HS-5 (cell line): ENCODE data around the gene DCDC1.
A peak's percentile ranks its signal among the peaks of the same experiment; 100 is the strongest.
"Not testable (repeated sequence)": the region's sequence is repeated elsewhere in the genome, so short reads cannot be mapped to it uniquely, and the experiment has no call there.

Source experiments
- DNase-seq: peaks from one replicate; pipeline ENCODE4 v3.0.0-alpha.2; 2012; ENCODE audit warnings: low read depth

The DCDC1 gene

DNA sequence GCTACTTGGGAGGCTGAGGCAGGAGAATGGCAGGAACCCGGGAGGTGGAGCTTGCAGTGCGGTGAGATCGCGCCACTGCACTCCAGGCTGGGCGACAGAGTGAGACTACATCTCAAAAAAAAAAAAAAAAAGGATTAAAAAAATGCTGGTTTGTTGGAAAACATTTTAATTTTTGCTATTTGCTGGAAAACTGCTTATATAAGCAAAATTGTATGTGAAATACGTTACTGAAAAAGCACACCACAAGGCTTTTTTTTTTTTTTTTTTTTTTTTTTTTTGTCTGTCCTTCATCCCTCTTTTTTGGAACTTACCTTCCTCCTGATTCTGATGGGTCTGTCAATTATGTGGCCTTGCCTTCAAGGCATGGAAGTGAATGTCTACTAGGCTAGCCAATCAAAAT lies 40.8 kb downstream of the DCDC1 start:
- DNase-seq = no peak

DNA sequence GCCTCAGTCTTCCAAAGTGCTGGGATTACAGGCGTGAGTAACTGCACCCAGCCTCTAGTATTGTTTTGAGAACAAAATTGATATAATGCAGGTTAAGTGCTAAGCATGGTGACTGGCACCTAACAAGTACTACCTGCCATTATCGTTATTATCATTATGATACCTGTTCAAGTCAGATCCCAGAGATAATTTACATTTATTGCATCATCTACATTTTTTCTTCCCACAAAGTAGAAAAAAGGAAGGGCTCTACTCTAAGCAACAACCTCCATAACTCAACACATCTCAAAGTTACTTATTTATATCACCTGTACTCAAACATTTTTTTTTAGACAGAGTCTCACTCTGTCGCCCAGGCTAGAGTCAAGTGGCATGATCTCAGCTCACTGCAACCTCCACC lies 42.1 kb downstream of the DCDC1 start:
- DNase-seq = no peak

DNA sequence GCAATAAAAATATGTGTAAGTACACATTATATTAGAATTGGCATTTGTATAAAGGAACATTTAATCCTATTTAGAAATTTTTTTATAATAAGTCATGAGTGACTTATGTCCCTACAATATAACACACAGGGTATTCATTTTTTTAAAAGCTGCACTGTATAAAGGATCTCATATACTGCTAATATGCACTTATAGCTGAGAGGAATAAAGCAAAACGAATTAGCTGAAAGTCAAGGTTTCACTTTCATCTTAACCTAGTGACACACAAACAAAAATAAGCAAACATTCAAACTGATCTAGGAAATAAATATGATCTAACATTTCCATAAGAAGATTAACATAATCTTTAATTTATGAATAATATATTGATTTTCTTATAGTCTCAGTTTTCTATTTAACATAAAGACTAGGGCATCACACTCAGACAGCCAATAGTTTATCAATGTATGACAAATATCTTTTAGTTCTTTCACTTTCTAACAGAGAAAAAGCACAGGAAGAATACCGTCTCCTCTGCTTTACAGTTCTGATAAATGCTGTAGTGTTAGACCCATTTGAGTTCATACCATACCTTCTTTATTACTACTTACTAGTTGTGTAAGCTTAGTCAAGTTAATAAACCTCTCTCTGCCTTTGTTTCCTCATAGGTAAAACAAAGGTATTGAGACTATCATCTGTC lies 42.9 kb downstream of the DCDC1 start:
- no peak for DNase-seq

DNA sequence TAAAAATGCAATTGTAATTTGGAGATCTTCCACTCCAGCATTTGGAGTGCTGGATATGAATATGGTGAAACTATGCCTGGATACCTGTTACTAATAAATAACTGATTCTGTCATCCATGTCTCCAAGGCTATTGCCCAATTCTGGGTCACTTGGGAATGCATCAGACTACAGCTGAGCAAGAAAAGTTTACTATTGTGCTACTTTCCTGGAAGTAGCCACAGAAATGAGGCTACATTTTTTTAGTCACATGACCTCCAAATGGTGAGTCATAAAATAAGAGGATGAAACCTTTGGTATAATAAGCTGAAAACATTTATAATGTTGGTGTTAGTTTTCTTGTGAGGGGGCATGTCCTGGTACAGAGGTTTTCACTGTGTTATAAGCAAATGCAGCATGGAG lies 44.4 kb downstream of the DCDC1 start:
- DNase-seq = peak; percentile 82

DNA sequence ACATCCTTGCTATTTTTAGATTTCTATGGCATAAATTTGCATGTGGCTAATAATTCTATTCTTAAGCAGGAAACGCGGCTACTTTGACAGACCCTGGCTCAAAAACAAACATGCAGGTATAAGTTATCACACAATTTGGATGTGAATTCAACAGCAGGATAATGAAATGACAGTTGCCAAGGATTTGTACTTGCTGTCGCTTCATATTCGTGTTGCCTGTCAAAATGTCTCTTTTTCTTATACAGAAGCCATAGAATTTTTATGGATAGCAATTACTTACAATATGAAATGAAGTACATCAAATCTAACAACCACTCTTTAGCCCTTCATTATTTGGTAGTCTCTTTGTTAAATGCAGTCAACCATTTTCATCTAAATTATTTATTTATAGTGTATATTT lies 46.4 kb downstream of the DCDC1 start:
- DNase-seq = no peak

DNA sequence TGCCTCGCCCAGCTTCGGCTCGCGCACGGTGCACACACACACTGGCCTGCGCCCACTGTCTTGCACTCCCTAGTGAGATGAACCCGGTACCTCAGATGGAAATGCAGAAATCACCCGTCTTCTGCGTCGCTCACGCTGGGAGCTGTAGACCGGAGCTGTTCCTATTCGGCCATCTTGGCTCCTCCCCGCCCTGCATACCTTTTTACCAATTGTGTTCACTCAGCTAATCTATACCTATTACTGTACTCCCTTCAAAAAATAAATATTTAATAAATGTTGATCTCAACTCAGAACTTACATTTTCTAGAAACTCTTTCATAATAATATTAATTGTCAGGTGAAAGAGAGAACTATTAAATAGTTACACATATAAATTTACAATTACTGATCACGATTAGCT lies 48.0 kb downstream of the DCDC1 start:
- DNase-seq = not testable (repeated sequence)

DNA sequence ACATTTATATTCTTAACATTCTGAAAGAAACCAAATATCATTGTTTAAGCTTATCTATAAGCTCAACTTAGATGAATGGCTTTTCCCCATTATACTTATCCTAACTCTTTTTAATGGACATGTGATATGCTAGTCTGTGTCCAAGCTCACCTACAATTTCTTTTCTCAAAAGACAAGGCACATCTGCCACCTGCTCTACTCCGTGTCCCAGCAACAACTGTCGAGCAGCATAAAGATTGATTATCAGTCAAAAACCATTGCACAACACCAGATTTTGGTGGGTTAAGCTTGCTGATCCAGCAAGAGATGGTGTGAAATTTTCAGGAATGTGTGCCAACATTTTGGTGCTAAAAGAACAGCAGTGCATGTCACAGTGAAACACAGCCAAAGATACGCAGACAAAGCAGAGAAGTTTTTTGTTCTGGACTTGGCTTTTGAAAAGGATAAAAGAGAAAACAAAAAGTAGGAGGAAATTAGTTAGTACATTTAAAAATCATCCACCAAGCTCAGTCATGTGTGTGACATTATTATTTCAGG lies 65.8 kb downstream of the DCDC1 start:
- no peak for DNase-seq

DNA sequence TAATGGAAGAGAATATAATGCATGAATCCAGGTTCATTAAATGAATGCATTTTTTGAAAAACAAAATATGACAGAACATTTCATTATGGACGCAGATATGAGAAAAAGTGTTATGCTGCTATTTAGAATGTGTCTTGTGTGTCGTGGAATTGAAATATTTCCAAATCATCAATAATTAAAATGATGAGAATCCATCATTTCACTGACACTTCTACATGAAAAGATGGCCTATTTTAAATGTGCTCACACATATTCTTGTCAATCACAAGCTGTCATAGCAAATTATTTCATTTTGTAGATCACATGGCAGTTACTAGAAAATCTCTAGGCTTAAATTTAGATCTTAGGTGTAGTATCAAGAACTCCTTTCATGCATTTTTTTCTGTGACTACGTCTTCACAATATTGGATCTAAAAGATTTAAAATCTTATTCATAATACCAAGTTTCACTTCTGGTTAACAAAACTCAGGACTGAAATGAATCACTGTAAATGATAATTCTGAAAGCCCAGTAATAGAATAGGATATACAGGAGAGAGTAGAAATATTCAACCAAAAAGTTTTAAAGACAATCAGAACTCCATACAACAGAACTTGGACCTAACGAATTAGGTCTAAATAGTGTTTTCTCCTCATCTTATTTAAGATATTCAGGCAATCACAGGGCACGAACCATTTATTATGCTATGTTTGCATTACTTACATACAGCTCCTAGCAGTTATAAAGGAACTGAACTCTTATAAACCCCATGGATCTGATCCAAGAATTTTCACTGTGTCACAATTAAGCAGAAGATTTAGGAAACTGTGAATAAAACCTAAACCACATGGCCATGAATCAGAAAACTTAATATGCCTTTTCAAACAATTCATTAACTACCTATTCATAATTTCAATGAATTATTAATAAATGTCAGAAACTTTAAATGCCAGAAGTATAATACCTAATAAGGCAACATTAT lies 67.7 kb downstream of the DCDC1 start:
- no peak for DNase-seq

DNA sequence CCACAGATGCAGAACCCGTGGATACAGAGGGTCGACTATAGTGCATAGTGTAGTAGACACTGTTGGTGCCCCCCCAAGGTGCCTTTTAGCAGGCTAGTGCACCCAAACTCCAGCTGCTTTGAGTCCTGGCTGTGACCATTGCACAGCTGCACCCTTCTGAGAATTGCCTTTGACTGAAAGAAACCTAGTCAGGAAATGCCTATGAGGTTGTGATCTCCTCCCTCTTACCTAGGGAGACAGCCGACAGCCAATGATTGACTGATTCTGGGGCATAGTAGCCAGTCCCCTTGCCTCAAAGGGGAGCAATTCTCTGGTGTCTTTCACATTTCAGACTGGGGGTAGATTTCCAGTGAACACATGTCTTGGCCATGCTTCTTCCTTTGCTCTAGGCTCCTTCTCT lies 74.2 kb downstream of the DCDC1 start:
- DNase-seq = no peak

DNA sequence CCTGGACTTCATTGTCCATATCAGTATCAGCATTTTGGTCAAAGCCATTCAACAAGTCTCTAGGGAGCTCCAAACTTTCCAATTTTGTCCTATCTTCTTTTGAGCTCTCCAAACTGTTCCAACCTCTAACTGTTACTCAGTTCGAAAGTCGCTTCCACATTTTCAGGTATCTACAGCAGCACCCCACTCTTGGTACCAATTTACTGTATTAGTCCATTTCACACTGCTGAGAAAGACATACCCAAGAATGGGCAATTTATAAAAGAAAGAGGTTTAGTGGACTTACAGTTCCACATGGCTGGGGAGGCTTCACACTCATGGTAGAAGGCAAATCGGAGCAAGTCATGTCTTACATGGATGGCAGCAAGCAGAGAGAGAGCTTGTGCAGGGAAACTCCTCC lies 96.0 kb downstream of the DCDC1 start:
- DNase-seq = not testable (repeated sequence)

DNA sequence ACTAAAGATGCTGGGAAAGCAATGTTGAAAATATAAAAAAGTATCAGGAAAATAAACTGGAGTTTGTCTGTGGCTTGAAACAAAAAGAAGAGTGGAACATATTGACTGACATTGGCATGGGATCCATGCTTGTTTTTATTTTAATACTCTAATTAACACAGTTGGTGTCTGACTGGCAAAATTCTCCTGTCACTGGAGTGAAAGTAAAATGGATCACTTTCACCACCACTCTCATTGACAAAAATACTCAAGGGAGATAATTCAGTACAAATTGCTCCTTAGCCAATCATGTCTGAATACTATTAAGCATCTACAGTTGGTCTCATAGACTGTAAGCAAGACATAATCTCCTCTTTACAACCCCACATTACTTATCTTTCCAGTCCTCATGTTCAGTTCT lies 101.8 kb downstream of the DCDC1 start:
- DNase-seq = no peak

DNA sequence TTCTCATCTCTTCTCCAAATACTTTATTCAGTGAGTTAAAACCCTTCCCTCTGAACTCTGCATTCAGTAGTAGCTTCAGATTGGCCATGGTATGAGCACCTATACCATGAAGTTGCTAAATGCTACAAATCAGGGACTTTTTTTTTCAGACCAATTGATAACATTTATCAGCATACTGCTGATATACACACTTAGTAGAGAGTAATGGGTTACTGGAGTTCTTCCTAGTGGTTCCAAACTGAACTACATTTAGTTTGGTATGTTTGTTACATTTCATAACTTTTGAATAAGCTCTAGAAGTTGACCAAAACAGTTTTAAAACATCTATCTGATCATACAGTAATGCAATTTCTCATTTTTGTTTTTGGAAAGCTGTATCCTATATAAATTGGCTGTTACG lies 104.7 kb downstream of the DCDC1 start:
- DNase-seq = no peak

DNA sequence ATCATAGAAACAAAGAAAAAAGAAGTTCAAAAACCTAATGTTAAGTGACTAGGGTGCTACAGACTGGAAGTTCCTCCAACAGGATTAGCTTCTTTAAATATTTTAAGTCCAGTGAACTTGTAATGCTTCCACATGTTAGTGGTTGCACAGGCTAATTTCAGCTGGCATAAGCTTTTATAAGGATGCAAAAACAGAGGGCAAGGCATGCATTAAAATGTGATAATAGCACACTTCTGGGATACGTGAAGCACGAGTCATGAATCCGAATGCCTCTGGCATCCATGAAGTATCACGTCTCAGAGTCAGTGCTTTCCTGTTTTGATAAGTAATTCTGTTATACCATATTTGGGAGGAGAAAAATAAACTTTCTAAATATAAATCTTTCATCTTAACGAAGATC lies 106.8 kb downstream of the DCDC1 start:
- peak; percentile 41 for DNase-seq

DNA sequence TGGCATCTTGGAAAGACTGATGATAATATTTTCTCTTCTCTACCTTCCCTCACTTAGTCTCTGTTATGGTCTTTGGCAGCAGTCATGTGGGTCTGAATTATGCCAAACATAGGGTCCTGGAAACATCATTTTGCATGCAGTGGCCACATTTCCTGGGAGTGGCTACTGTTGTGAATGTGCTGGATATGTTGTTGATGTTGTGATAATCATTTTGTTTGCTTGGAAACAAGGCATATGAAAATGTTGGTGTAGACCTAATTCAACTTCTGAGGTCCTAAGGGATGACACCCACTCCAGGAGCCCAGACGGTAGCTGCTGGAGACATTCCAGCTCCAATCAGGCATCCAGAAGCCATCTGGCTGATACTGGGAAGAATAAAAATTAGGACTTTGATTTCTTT lies 109.7 kb downstream of the DCDC1 start:
- DNase-seq = no peak

DNA sequence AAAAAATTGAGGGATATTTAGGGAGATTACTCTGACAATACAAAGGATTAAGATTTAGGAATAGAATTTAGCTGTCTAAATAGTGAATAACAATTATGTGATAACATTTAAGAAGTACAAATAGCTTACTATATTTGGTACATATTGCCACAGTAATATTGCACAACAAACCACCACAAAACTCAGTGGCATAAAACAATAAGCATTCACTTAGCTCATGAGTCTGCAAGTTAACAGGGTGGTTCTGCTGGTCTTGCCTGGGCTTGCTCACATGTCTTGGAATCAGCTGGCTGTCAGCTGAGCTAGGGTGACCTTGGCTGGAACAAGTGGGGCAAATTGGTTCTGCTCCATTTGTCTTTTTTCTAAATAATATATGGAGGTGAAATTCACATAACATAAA lies 115.1 kb downstream of the DCDC1 start:
- DNase-seq = no peak

DNA sequence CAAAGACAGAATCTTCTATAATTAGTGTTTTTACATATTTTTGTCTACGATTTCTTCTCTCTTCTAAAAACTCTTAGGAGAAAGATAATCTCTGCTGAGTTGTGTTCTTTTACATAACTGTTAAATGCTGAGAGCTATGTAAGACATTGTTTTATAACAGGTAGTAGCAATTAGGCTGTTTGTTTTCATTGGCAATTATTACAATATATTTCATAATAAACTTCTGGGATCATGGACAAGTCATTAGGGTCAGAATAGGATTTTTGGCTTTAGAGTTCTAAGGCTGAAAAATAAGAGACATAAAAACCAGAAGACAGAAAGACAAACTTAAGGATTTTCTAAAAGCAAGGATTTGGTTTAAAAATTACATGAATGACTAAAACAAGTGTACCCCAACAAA lies 120.8 kb downstream of the DCDC1 start:
- DNase-seq = no peak

DNA sequence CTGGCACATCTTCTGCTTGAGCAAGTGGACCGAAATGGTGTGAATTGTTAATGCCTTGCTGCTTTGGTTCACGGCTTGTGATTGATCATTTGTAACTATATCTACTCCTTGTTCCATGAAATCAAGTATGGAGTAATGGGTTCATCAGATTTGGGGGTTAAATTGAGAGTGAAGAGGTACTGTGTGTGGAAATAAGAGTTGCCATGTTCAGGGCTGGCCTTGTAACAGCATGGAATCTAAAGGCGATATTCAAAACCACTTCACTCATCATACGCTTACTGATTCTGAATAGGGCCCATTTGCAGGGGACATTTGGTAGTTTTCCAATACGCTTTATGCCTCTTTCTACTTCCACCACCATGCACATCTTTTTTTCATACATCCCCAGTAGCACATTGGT lies 122.2 kb downstream of the DCDC1 start:
- DNase-seq = no peak

DNA sequence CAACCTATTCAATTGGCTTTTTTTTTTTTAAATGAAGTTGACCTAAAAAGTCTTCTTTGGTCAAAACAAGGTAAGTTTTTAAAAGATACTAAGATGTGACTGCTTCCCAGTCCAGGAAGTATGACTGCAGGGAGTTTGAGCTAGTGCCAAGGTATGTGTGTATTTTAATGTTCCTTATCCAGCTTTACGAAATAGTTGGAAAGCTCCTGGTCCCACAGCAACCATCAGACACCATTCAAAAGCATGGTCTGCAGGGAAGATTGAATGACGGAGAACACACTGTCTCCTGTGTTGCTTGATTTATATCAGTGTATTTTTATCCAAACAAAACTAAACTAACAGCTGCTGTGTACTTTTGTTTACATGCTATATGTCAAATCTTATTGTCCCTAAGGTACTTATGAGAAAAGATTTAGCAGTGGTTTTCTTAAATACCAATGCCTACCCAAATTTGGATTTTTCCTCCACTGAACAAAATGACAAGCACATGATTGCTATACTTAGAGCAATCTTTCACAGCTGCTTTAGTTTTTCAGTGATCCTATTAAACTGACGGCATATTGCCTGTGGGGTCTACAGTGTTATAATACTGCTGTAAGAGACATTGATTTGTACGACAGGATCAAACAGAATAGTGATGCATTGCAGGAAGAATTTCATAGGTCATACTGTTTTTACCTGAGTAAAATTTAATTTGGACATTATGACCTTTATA lies 122.9 kb downstream of the DCDC1 start:
- DNase-seq = no peak

DNA sequence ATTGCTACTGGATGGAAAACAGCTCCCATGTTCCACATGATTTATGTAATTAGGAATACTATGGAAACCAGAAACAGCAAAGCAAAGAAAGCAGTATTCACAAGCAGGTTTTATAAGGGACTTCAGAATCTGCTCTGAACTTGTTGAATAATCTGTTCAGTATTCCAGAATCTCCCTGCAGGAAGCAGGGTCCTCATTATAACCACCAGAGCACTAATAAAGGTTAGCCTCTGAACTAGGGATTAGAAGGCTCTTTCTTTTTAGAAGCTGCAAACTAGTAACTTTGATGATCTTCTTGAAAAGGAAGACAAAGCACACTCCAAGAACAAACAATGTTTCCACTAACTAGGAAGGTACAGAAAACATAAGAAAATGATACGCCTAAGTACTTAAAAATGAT lies 125.8 kb downstream of the DCDC1 start:
- no peak for DNase-seq

DNA sequence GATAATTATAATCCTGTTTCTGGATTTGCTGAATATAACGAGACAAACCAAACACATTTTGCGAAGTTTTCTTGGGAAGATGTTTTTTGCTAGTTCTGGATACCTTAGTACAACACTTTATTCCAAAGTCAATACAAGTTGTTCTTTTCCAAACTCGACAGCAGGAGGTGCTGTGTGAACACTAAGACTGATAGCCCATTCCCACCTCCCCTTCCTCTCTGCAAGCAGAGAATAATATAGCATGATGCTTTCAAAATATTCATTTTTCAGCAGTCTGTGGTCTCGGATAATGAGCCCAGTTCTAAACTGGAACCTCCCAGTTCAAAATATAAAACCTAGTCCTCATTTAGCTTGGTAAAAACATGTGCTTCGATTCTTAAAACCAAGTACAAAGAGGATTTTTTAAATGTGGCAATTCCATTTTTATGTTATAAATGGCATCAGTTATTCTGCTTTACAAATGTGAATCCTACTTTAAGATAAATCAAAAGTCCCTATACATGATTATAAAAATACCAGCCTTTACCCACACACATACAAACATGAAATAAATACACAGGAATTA lies 129.1 kb downstream of the DCDC1 start:
- no peak for DNase-seq

DNA sequence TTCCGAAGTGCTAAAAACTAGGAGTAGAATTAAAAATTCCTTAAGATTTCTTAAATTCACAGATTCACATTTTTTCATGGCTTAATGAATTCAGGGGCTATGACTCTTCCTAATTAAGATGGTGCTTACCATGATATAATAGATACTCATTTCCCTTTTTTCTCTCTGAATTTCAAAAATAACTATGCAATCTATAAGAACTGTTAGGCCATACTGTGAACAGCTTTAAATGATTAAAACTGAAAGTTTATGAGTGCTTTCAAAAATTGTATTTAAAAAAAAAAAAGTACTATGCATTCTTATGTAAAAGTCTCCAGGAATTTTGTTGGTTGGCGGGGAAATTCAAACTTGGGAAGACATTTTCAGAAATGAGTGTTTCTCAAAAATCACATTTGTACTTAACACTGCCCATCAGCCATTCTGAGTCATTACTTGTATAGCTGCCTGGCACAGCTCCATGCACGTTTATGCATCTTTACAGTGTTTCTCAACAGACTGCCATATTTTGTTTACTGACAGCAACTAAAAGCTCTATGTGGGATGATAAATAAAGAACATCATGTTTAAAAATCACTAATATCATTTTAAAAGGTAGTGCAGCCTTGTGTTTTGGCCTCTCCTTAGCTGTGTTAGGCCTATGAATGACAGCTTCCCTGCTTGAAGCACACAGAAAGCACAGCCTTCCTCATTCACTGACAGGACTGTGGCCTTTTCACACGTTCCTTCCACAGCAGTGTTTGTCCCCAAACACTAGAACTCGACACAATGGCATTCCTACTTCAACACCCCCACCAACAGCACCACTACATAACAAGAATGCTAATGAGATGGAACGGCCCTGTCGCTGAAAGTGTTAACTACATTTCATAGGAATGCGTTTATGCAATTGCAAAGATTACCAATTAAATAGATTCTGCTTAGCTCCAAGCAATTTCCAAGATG lies 131.4 kb downstream of the DCDC1 start:
- DNase-seq = no peak
